ENCODE measurements around the gene EIF4G2.
"Not testable (repeated sequence)": the region's sequence is repeated elsewhere in the genome, so short reads cannot be mapped to it uniquely, and the experiment has no call there.

EIF4G2 gene

GRCh38 chr11:10838881-10839280, 30.2 kb upstream of the EIF4G2 start:
- no peak overlapping the region for H3K27ac ChIP-seq (ENCODE audit: low read length)
- no peak overlapping the region for H3K4me3 ChIP-seq (ENCODE audit: low read length in 2 of 2)
- no peaks in the 10 kb centered on the region for H3K9me3 ChIP-seq (ENCODE audit: control insufficient read depth in 2 of 2, low read length in 2 of 2)
- no peaks in the 10 kb centered on the region for H3K27me3 ChIP-seq (ENCODE audit: control insufficient read depth in 1 of 2, insufficient read depth in 2 of 2, low read length in 2 of 2)
- H3K9ac ChIP-seq (ENCODE audit: low read length in 2 of 2), result no peak overlapping the region
- no peaks in the 10 kb centered on the region for H3K36me3 ChIP-seq (ENCODE audit: control insufficient read depth in 2 of 2, insufficient read depth in 2 of 2, low read length in 2 of 2)
- no peaks in the 10 kb centered on the region for H3K4me1 ChIP-seq (ENCODE audit: control insufficient read depth, insufficient read depth, low read length)

GRCh38 chr11:10838083-10838482, 29.4 kb upstream of the EIF4G2 start:
- Histone ChIP-seq H3K4me3 (ENCODE audit: low read length in 2 of 2) (no peak overlapping the region), H3K27ac (ENCODE audit: low read length) (no peak overlapping the region)

GRCh38 chr11:10836884-10837283, 28.2 kb upstream of the EIF4G2 start:
- not testable (repeated sequence) for H3K27me3 ChIP-seq (ENCODE audit: control insufficient read depth in 1 of 2, insufficient read depth in 2 of 2, low read length in 2 of 2); H3K4me3 ChIP-seq (ENCODE audit: low read length in 2 of 2)

More at GRCh38 chr11:10838083-10838482, 29.4 kb upstream of the EIF4G2 start:
- H3K36me3 ChIP-seq (ENCODE audit: control insufficient read depth in 2 of 2, insufficient read depth in 2 of 2, low read length in 2 of 2), result no peaks in the 10 kb centered on the region
- no peak overlapping the region for H3K9ac ChIP-seq (ENCODE audit: low read length in 2 of 2)
- H3K27me3 ChIP-seq (ENCODE audit: control insufficient read depth in 1 of 2, insufficient read depth in 2 of 2, low read length in 2 of 2), result no peaks in the 10 kb centered on the region
- no peaks in the 10 kb centered on the region for H3K4me1 ChIP-seq (ENCODE audit: control insufficient read depth, insufficient read depth, low read length)
- no peaks in the 10 kb centered on the region for H3K9me3 ChIP-seq (ENCODE audit: control insufficient read depth in 2 of 2, low read length in 2 of 2)

GRCh38 chr11:10829139-10829538, 20.4 kb upstream of the EIF4G2 start:
- Histone ChIP-seq H3K4me1 (ENCODE audit: control insufficient read depth, insufficient read depth, low read length) (no peaks in the 10 kb centered on the region), H3K9me3 (ENCODE audit: control insufficient read depth in 2 of 2, low read length in 2 of 2) (no peaks in the 10 kb centered on the region), H3K27ac (ENCODE audit: low read length) (no peak overlapping the region), H3K27me3 (ENCODE audit: control insufficient read depth in 1 of 2, insufficient read depth in 2 of 2, low read length in 2 of 2) (no peaks in the 10 kb centered on the region), H3K9ac (ENCODE audit: low read length in 2 of 2) (no peak overlapping the region), H3K36me3 (ENCODE audit: control insufficient read depth in 2 of 2, insufficient read depth in 2 of 2, low read length in 2 of 2) (no peaks in the 10 kb centered on the region), H3K4me3 (ENCODE audit: low read length in 2 of 2) (no peak overlapping the region)

More at GRCh38 chr11:10836884-10837283, 28.2 kb upstream of the EIF4G2 start:
- H3K9me3 ChIP-seq (ENCODE audit: control insufficient read depth in 2 of 2, low read length in 2 of 2); H3K36me3 ChIP-seq (ENCODE audit: control insufficient read depth in 2 of 2, insufficient read depth in 2 of 2, low read length in 2 of 2); H3K4me1 ChIP-seq (ENCODE audit: control insufficient read depth, insufficient read depth, low read length); H3K9ac ChIP-seq (ENCODE audit: low read length in 2 of 2); H3K27ac ChIP-seq (ENCODE audit: low read length): not testable (repeated sequence)

GRCh38 chr11:10828402-10828801, 19.7 kb upstream of the EIF4G2 start:
- Histone ChIP-seq H3K27me3 (ENCODE audit: control insufficient read depth in 1 of 2, insufficient read depth in 2 of 2, low read length in 2 of 2) (no peaks in the 10 kb centered on the region), H3K9ac (ENCODE audit: low read length in 2 of 2) (no peak overlapping the region), H3K9me3 (ENCODE audit: control insufficient read depth in 2 of 2, low read length in 2 of 2) (no peaks in the 10 kb centered on the region), H3K4me1 (ENCODE audit: control insufficient read depth, insufficient read depth, low read length) (no peaks in the 10 kb centered on the region), H3K36me3 (ENCODE audit: control insufficient read depth in 2 of 2, insufficient read depth in 2 of 2, low read length in 2 of 2) (no peaks in the 10 kb centered on the region), H3K27ac (ENCODE audit: low read length) (no peak overlapping the region), H3K4me3 (ENCODE audit: low read length in 2 of 2) (no peak overlapping the region)

- Histone ChIP-seq H3K27ac (ENCODE audit: low read length) (no peak overlapping the region), H3K9me3 (ENCODE audit: control insufficient read depth in 2 of 2, low read length in 2 of 2) (no peaks in the 10 kb centered on the region), H3K4me1 (ENCODE audit: control insufficient read depth, insufficient read depth, low read length) (no peaks in the 10 kb centered on the region), H3K4me3 (ENCODE audit: low read length in 2 of 2) (no peak overlapping the region), H3K9ac (ENCODE audit: low read length in 2 of 2) (no peak overlapping the region), H3K36me3 (ENCODE audit: control insufficient read depth in 2 of 2, insufficient read depth in 2 of 2, low read length in 2 of 2) (no peaks in the 10 kb centered on the region), H3K27me3 (ENCODE audit: control insufficient read depth in 1 of 2, insufficient read depth in 2 of 2, low read length in 2 of 2) (no peaks in the 10 kb centered on the region)
Observed at GRCh38 chr11:10824888-10825287, 16.2 kb upstream of the EIF4G2 start.

- no peaks in the 10 kb centered on the region for H3K4me1 ChIP-seq (ENCODE audit: control insufficient read depth, insufficient read depth, low read length)
- H3K9me3 ChIP-seq (ENCODE audit: control insufficient read depth in 2 of 2, low read length in 2 of 2), result no peaks in the 10 kb centered on the region
- no peak overlapping the region for H3K4me3 ChIP-seq (ENCODE audit: low read length in 2 of 2)
- H3K27me3 ChIP-seq (ENCODE audit: control insufficient read depth in 1 of 2, insufficient read depth in 2 of 2, low read length in 2 of 2), result no peaks in the 10 kb centered on the region
- H3K36me3 ChIP-seq (ENCODE audit: control insufficient read depth in 2 of 2, insufficient read depth in 2 of 2, low read length in 2 of 2), result no peaks in the 10 kb centered on the region
- no peak overlapping the region for H3K9ac ChIP-seq (ENCODE audit: low read length in 2 of 2)
- H3K27ac ChIP-seq (ENCODE audit: low read length), result no peak overlapping the region
Observed at GRCh38 chr11:10823152-10823579, 14.4 kb upstream of the EIF4G2 start.

- not testable (repeated sequence) for H3K4me1 ChIP-seq (ENCODE audit: control insufficient read depth, insufficient read depth, low read length); H3K9ac ChIP-seq (ENCODE audit: low read length in 2 of 2); H3K9me3 ChIP-seq (ENCODE audit: control insufficient read depth in 2 of 2, low read length in 2 of 2); H3K27ac ChIP-seq (ENCODE audit: low read length); H3K36me3 ChIP-seq (ENCODE audit: control insufficient read depth in 2 of 2, insufficient read depth in 2 of 2, low read length in 2 of 2); H3K4me3 ChIP-seq (ENCODE audit: low read length in 2 of 2); H3K27me3 ChIP-seq (ENCODE audit: control insufficient read depth in 1 of 2, insufficient read depth in 2 of 2, low read length in 2 of 2)
Observed at GRCh38 chr11:10822491-10822890, 13.8 kb upstream of the EIF4G2 start.

- Histone ChIP-seq H3K36me3 (ENCODE audit: control insufficient read depth in 2 of 2, insufficient read depth in 2 of 2, low read length in 2 of 2) (no peaks in the 10 kb centered on the region), H3K9me3 (ENCODE audit: control insufficient read depth in 2 of 2, low read length in 2 of 2) (no peaks in the 10 kb centered on the region), H3K4me1 (ENCODE audit: control insufficient read depth, insufficient read depth, low read length) (no peaks in the 10 kb centered on the region), H3K27ac (ENCODE audit: low read length) (no peak overlapping the region), H3K4me3 (ENCODE audit: low read length in 2 of 2) (no peak overlapping the region), H3K27me3 (ENCODE audit: control insufficient read depth in 1 of 2, insufficient read depth in 2 of 2, low read length in 2 of 2) (no peaks in the 10 kb centered on the region), H3K9ac (ENCODE audit: low read length in 2 of 2) (no peak overlapping the region)
Observed at GRCh38 chr11:10818594-10818993, 9.9 kb upstream of the EIF4G2 start.

GRCh38 chr11:10813945-10814344, 5.2 kb upstream of the EIF4G2 start:
- Histone ChIP-seq H3K4me3 (ENCODE audit: low read length in 2 of 2) (no peak overlapping the region), H3K9ac (ENCODE audit: low read length in 2 of 2) (no peak overlapping the region), H3K36me3 (ENCODE audit: control insufficient read depth in 2 of 2, insufficient read depth in 2 of 2, low read length in 2 of 2) (no peaks in the 10 kb centered on the region), H3K4me1 (ENCODE audit: control insufficient read depth, insufficient read depth, low read length) (no peaks in the 10 kb centered on the region), H3K27me3 (ENCODE audit: control insufficient read depth in 1 of 2, insufficient read depth in 2 of 2, low read length in 2 of 2) (no peaks in the 10 kb centered on the region), H3K9me3 (ENCODE audit: control insufficient read depth in 2 of 2, low read length in 2 of 2) (no peaks in the 10 kb centered on the region), H3K27ac (ENCODE audit: low read length) (no peak overlapping the region)

- Histone ChIP-seq H3K4me1 (ENCODE audit: control insufficient read depth, insufficient read depth, low read length) (peaks cover 16% of the 10 kb centered on the region), H3K9ac (ENCODE audit: low read length in 2 of 2) (peak overlapping the region; percentile 93 to 94), H3K27ac (ENCODE audit: low read length) (peak overlapping the region; percentile 96), H3K4me3 (ENCODE audit: low read length in 2 of 2) (peak overlapping the region; percentile 89 to 99), H3K36me3 (ENCODE audit: control insufficient read depth in 2 of 2, insufficient read depth in 2 of 2, low read length in 2 of 2) (peaks cover 16 to 23% of the 10 kb centered on the region in 2 donors), H3K9me3 (ENCODE audit: control insufficient read depth in 2 of 2, low read length in 2 of 2) (no peaks in the 10 kb centered on the region), H3K27me3 (ENCODE audit: control insufficient read depth in 1 of 2, insufficient read depth in 2 of 2, low read length in 2 of 2) (no peaks in the 10 kb centered on the region)
Observed at GRCh38 chr11:10809373-10810160, 841 bp upstream of the EIF4G2 start.

All from stomach smooth muscle (tissue), 2 donors.